M059J (cell line): ENCODE measurements around the gene CXorf65. TPM values are rescaled to one million over a fixed set of nuclear protein-coding genes. Genes with fewer than 3 reads are reported as not detected.

Experiments used
- DNase-seq: peaks from one replicate; pipeline ENCODE4 v3.0.0-alpha.2; 2012; ENCODE audit warnings: low read depth
- total RNA-seq: library from RNA; depleted of rRNA; stranded (reverse); fragments of >200 nt; shearing (Covaris generic); gene quantifications from 2 replicates; pipeline ENCODE4 v1.2.3, GENCODE V29; 2014; rRNA removed

Gene CXorf65
- total RNA-seq, 1 experiment from 2014 or later, result not detected

DNA sequence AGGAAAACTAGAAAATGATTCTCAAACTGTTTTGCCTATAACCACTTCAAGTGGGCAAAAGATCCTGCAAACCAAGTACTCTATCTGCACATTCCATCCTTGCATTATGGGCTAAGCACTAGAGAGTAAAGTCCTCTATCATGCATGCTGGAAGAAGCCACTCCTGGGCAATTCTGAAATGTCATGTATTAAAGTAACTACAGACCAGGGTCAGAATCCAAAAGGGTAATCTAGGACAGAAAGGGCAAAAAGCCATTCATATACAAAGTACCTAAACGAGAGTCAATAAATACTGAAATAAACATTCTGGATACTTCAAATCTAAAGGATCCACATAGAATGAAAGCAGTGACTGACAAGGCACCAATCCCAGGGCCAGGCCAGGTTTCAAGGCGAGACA, 39.5 kb downstream of the CXorf65 start:
- no peak for DNase-seq

DNA sequence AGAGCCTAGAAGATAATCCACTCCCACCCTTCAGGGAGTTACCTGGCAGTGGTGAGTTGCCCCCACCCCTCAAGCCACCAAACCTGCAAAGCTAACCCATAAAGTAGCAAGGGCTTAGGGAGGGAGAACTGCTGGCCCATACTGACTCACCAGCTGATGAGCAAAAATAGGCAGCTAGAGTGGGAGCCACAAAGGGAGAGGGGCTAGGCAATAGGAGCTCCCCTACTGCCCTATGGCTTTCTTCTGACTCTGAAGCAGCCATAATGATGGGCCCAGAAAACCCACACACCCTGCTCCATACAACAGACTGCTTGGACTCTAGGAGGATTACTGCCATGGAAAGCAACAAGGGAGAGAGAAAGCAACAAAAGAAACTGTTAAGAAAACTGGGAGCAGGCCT, 46.4 kb downstream of the CXorf65 start:
- no peak for DNase-seq

DNA sequence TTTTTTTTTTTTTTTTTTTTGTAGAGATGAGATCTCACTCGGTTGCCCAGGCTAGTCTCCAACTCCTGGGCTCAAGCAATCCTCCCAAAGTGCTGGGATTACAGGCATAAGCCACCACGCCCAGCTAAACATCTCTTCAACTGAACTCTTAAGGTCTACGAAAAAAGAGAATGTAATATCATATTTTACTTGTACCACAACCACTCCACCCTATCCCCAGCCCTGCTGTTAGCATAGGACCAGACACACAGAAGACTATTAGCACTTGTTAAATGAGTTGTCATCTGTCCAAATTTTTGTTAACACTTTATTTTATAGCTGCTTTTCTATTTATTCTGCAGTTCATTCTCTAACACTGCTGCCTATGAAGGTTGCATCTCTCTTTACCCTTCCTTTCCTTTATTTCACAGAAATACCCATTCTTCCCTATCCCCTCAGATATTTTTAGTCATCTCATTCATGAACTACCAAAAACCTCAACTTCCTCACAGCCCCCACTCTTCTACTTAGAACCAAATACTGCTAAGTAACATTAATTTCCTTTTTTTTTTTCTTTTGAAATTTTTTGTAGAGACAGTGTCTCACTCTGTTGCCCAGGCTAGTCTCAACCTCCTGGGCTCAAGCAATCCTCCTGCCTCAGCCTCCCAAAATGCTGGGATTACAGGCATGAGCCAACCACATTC, 48.6 kb downstream of the CXorf65 start:
- DNase-seq, result no peak

DNA sequence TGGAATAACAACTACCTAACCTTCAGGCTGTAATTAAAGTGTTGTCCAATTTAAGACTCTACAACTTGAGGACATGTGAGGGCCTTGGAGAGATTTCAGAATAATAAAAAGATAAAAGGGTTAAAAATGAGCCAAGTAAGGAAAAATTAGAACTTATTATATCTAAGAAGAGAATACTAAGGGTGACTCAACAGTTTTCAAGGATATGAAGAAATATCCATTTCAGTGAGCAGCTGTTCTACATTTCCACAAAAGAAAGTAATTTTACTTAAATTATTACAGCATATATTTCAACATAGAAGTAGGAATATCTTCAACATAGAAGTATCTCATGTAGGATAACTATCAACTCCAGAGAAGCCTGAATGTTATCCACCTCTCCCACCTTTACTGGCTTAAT, 49.7 kb downstream of the CXorf65 start:
- no peak for DNase-seq

Other genes starting within 250 kb of the CXorf65 start
- not detected in 2 replicates for gene TEX11, start 198.0 kb downstream of the CXorf65 start, total RNA-seq
- not detected in 2 replicates for gene SLC7A3, start 175.6 kb downstream of the CXorf65 start, total RNA-seq
- gene SNX12, start 38.4 kb downstream of the CXorf65 start, total RNA-seq, result 93.5 and 100 TPM in 2 replicates
- 4.2 and 5.2 TPM in 2 replicates for gene FOXO4, start 10.9 kb downstream of the CXorf65 start, total RNA-seq
- gene IL2RG, start 4.8 kb upstream of the CXorf65 start, total RNA-seq, result 2.8 and 5.3 TPM in 2 replicates
- 19.6 and 42.5 TPM in 2 replicates for gene MED12, start 11.9 kb upstream of the CXorf65 start, total RNA-seq
- 0.10 and 0.15 TPM in 2 replicates for gene NLGN3, start 38.1 kb upstream of the CXorf65 start, total RNA-seq
- not detected in 2 replicates for gene GJB1, start 116.5 kb upstream of the CXorf65 start, total RNA-seq
- 34.0 and 64.0 TPM in 2 replicates for gene ZMYM3, start 147.4 kb upstream of the CXorf65 start, total RNA-seq
- gene NONO, start 176.9 kb upstream of the CXorf65 start, total RNA-seq, result 628 and 786 TPM in 2 replicates
- 2.2 TPM in 1 of 2 replicates, not detected in the other for gene ITGB1BP2, start 195.0 kb upstream of the CXorf65 start, total RNA-seq